HCT116 (cell line): Measurements from ENCODE around the gene OSTM1. TPM values are rescaled to one million over a fixed set of nuclear protein-coding genes. Genes with fewer than 3 reads are reported as not detected.

Experiments used
- ATAC-seq: fragments of 200-7000 bp; cut with Tn5 transposase; 2 replicates; pipeline ENCODE4 v1.9.1; 2020; ENCODE audit warnings: mild to moderate bottlenecking, moderate library complexity
- BruUV-seq: library from RNA; stranded (reverse); fragments of 400-500 nt; replicated peaks from 2 replicates; lab custom pipeline; 2021; lab: Mats Ljungman, UMichigan
- CTCF ChIA-PET: fragments of 300-600 bp; sonication (Branson Sonifier 250); formaldehyde crosslinking; loops from one replicate; lab custom pipeline; 2021; ENCODE audit warnings: antibody characterized with exemption; lab: Charles Lee
- POLR2A ChIA-PET: fragments of 300-600, 350-600 bp; sonication (Branson Sonifier 250); formaldehyde crosslinking; loops from one replicate; lab custom pipeline; 2021; ENCODE audit warnings: antibody characterized with exemption; lab: Charles Lee
- RAD21 ChIA-PET, 2 experiments: fragments of 300-600 bp; sonication (Branson Sonifier 250); formaldehyde crosslinking; loops; one replicate each; lab custom pipeline; 2023; ENCODE audit warnings: low total read pairs in 2 of 2; ENCODE audit not compliant: uncharacterized antibody in 2 of 2, unreplicated experiment in 2 of 2, low non-redundant PET in 1 of 2; lab: Charles Lee
- DNase-seq: peaks from one replicate; pipeline ENCODE4 v3.0.0-alpha.2; 2010; ENCODE audit warnings: low read depth, low spot score
- H2AFZ ChIP-seq: fragments of 200-600 bp; shearing (Covaris generic), sonication (generic); 2 replicates; pipeline ENCODE4 v1.6.1; 2017; ENCODE audit warnings: low read depth, mixed run types, mixed read lengths, antibody characterized with exemption, low read length; ENCODE audit not compliant: poor library complexity, severe bottlenecking
- H3K27ac ChIP-seq: 2 replicates; pipeline ENCODE4 v1.5.1; 2012; ENCODE audit warnings: low read depth, low read length
- H3K27me3 ChIP-seq: fragments of 200-600 bp; sonication (generic); 2 replicates; pipeline ENCODE4 v1.6.1; 2016; ENCODE audit warnings: mixed run types, low read length, mixed read lengths; ENCODE audit not compliant: insufficient read depth
- H3K36me3 ChIP-seq, 2 experiments: fragments of 200-500 bp in 1 of 2; fragments of 200-600 bp in 1 of 2; sonication (Bioruptor generic) in 1 of 2; sonication (generic) in 1 of 2; 2 replicates each; pipeline versions ENCODE4 v1.5.1 to v1.6.1; 2014 to 2016; ENCODE audit warnings: low read length in 2 of 2, inconsistent platforms in 1 of 2, mixed read lengths in 1 of 2, mixed run types in 1 of 2; ENCODE audit not compliant: insufficient read depth in 2 of 2, control insufficient read depth in 1 of 2
- H3K4me1 ChIP-seq, 2 experiments: fragments of 200-600 bp in 1 of 2; sonication (generic) in 1 of 2; 2 replicates each; pipeline versions ENCODE4 v1.5.1 to v1.6.1; 2012 to 2017; ENCODE audit warnings: low read length in 2 of 2, inconsistent platforms in 1 of 2, mild to moderate bottlenecking in 1 of 2, mixed read lengths in 1 of 2, mixed run types in 1 of 2, moderate library complexity in 1 of 2; ENCODE audit not compliant: insufficient read depth in 2 of 2, control insufficient read depth in 1 of 2
- H3K4me2 ChIP-seq: fragments of 200-600 bp; sonication (generic); 2 replicates; pipeline ENCODE4 v1.6.1; 2017; ENCODE audit warnings: mixed run types, low read length, mixed read lengths
- H3K4me3 ChIP-seq, 2 experiments: fragments of 200-600 bp in 1 of 2; sonication (generic) in 1 of 2; replicated peaks in 1 of 2; 2 replicates each; pipeline ENCODE4 v1.5.1; 2011 to 2016; ENCODE audit warnings: low read length in 2 of 2, control low read depth in 1 of 2, low read depth in 1 of 2, mild to moderate bottlenecking in 1 of 2, mixed read lengths in 1 of 2, mixed run types in 1 of 2
- H3K79me2 ChIP-seq: fragments of 200-600 bp; sonication (generic); 2 replicates; pipeline ENCODE4 v1.6.1; 2017; ENCODE audit warnings: mild to moderate bottlenecking, mixed run types, low read length, moderate library complexity, mixed read lengths; ENCODE audit not compliant: insufficient read depth
- H3K9ac ChIP-seq: fragments of 200-600 bp; sonication (generic); 2 replicates; pipeline ENCODE4 v1.6.1; 2016; ENCODE audit warnings: low read length, mixed read lengths
- H3K9me2 ChIP-seq: fragments of 200-600 bp; sonication (generic), shearing (Covaris generic); 2 replicates; pipeline ENCODE4 v1.6.1; 2017; ENCODE audit warnings: mixed run types, mild to moderate bottlenecking, moderate library complexity; ENCODE audit not compliant: insufficient read depth
- H3K9me3 ChIP-seq, 2 experiments: fragments of 200-500 bp in 1 of 2; fragments of 200-600 bp in 1 of 2; sonication (Bioruptor generic) in 1 of 2; sonication (generic) in 1 of 2; 2 replicates each; pipeline ENCODE4 v1.6.1; 2014 to 2017; ENCODE audit warnings: low read length in 2 of 2, mixed read lengths in 2 of 2, inconsistent platforms in 1 of 2, low read depth in 1 of 2, mild to moderate bottlenecking in 1 of 2, mixed run types in 1 of 2, moderate library complexity in 1 of 2; ENCODE audit not compliant: control insufficient read depth in 1 of 2, insufficient read depth in 1 of 2
- H4K20me1 ChIP-seq: fragments of 200-600 bp; sonication (generic), shearing (Covaris generic); 2 replicates; pipeline ENCODE4 v1.6.1; 2017; ENCODE audit warnings: mixed run types, mild to moderate bottlenecking, moderate library complexity; ENCODE audit not compliant: insufficient read depth
- CBX3 ChIP-seq: IDR thresholded peaks from 2 replicates; pipeline ENCODE4 v1.6.1; 2012; ENCODE audit warnings: low read depth
- ELF1 ChIP-seq: IDR thresholded peaks from 2 replicates; pipeline ENCODE4 v1.6.1; 2012; ENCODE audit warnings: low read depth, borderline replicate concordance
- EZH2phosphoT487 ChIP-seq: fragments of 200-600 bp; IDR thresholded peaks from 2 replicates; pipeline ENCODE4 v1.6.1; 2018; ENCODE audit warnings: antibody characterized with exemption, borderline replicate concordance
- SIN3A ChIP-seq: IDR thresholded peaks from 2 replicates; pipeline ENCODE4 v1.6.1; 2012; ENCODE audit warnings: low read depth
- SP1 ChIP-seq: IDR thresholded peaks from 2 replicates; pipeline ENCODE4 v1.6.1; 2012; ENCODE audit warnings: low read depth
- intact Hi-C: fragments of 100-400 bp; cut with micrococcal nuclease; formaldehyde crosslinking; loops from 2 replicates; pipeline ENCODE4 v1.10.0; 2022
- total RNA-seq: library from RNA; stranded (reverse); gene quantifications from one replicate; pipeline ENCODE4 v1.2.1, GENCODE V29; 2021; ENCODE audit not compliant: unreplicated experiment
- TF ChIP-seq, protein P1 (sequence below): IDR thresholded peaks from 2 replicates; pipeline ENCODE4 v1.6.1; 2011; ENCODE audit warnings: mild to moderate bottlenecking, low read length, moderate library complexity; ENCODE audit not compliant: insufficient replicate concordance; ENCODE audit errors: extremely low read depth
- TF ChIP-seq, protein P2 (sequence below): IDR thresholded peaks from 2 replicates; pipeline ENCODE4 v1.6.1; 2012; ENCODE audit warnings: low read depth
- TF ChIP-seq, protein P3 (sequence below): IDR thresholded peaks from 2 replicates; pipeline ENCODE4 v1.6.1; 2012

Gene OSTM1
- total RNA-seq, 1 experiment from 2014 or later = 11.2 TPM

DNA sequence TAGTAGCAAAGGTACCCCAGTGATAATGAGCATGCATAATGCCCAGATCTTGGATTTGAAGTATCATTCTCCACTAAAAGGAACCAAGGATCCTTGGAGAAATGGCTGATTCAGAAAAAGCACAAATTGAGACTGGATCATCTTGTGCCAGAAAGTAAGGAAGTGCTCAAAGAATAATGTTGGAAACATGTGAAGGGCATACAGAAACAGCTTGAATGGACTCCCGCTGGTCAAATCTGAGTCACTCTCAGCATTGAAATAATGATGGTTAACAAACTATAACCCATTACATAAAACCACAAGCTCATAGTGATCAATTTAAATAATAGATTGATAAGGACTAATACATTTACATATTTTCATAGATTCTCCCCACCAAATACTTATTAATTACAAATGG, 3.6 kb upstream of the OSTM1 start:
- H3K9me3 ChIP-seq = no peaks in the 10 kb centered on the region

More for the DNA sequence above, 3.6 kb upstream of the OSTM1 start:
- DNase-seq = no peak
- no peak overlapping the region for H3K4me2 ChIP-seq
- ChIA-PET POLR2A (no interaction called here), CTCF (no interaction called here), RAD21 (no interaction called here)
- no peaks in the 10 kb centered on the region for H4K20me1 ChIP-seq
- H3K27ac ChIP-seq = no peak overlapping the region
- no peak overlapping the region for H3K4me3 ChIP-seq
- no peaks in the 10 kb centered on the region for H3K27me3 ChIP-seq
- no peak overlapping the region for H3K9ac ChIP-seq
- no peak overlapping the region for H2AFZ ChIP-seq
- H3K9me2 ChIP-seq = no peaks in the 10 kb centered on the region
- BruUV-seq = no TSS peak
- H3K4me1 ChIP-seq = peaks cover 14 to 42% of the 10 kb centered on the region in 2 experiments
- no peak for ATAC-seq
- H3K79me2 ChIP-seq = peaks cover 5% of the 10 kb centered on the region; the same call in 1 of the 2 replicates
- no peaks in the 10 kb centered on the region for H3K36me3 ChIP-seq
- no peak for TF ChIP-seq EZH2phosphoT487
- TF ChIP-seq SIN3A = no peak
- TF ChIP-seq, protein P1, sequence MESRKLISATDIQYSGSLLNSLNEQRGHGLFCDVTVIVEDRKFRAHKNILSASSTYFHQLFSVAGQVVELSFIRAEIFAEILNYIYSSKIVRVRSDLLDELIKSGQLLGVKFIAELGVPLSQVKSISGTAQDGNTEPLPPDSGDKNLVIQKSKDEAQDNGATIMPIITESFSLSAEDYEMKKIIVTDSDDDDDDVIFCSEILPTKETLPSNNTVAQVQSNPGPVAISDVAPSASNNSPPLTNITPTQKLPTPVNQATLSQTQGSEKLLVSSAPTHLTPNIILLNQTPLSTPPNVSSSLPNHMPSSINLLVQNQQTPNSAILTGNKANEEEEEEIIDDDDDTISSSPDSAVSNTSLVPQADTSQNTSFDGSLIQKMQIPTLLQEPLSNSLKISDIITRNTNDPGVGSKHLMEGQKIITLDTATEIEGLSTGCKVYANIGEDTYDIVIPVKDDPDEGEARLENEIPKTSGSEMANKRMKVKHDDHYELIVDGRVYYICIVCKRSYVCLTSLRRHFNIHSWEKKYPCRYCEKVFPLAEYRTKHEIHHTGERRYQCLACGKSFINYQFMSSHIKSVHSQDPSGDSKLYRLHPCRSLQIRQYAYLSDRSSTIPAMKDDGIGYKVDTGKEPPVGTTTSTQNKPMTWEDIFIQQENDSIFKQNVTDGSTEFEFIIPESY = no peak
- no peak for TF ChIP-seq SP1
- no peak for TF ChIP-seq CBX3
- TF ChIP-seq, protein P2, sequence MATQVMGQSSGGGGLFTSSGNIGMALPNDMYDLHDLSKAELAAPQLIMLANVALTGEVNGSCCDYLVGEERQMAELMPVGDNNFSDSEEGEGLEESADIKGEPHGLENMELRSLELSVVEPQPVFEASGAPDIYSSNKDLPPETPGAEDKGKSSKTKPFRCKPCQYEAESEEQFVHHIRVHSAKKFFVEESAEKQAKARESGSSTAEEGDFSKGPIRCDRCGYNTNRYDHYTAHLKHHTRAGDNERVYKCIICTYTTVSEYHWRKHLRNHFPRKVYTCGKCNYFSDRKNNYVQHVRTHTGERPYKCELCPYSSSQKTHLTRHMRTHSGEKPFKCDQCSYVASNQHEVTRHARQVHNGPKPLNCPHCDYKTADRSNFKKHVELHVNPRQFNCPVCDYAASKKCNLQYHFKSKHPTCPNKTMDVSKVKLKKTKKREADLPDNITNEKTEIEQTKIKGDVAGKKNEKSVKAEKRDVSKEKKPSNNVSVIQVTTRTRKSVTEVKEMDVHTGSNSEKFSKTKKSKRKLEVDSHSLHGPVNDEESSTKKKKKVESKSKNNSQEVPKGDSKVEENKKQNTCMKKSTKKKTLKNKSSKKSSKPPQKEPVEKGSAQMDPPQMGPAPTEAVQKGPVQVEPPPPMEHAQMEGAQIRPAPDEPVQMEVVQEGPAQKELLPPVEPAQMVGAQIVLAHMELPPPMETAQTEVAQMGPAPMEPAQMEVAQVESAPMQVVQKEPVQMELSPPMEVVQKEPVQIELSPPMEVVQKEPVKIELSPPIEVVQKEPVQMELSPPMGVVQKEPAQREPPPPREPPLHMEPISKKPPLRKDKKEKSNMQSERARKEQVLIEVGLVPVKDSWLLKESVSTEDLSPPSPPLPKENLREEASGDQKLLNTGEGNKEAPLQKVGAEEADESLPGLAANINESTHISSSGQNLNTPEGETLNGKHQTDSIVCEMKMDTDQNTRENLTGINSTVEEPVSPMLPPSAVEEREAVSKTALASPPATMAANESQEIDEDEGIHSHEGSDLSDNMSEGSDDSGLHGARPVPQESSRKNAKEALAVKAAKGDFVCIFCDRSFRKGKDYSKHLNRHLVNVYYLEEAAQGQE = no peak
- TF ChIP-seq, protein P3, sequence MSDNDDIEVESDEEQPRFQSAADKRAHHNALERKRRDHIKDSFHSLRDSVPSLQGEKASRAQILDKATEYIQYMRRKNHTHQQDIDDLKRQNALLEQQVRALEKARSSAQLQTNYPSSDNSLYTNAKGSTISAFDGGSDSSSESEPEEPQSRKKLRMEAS = no peak
- no peak for TF ChIP-seq ELF1
- intact Hi-C loops = no loop called here
